GM19240 (cell line): ENCODE results near the gene MED26.
"Not testable (repeated sequence)": the region's sequence is repeated elsewhere in the genome, so short reads cannot be mapped to it uniquely, and the experiment has no call there.

Experiments
- DNase-seq: peaks from one replicate; pipeline ENCODE4 v3.0.0; 2011; ENCODE audit warnings: low spot score; ENCODE audit not compliant: insufficient read length

MED26 gene, protein sequence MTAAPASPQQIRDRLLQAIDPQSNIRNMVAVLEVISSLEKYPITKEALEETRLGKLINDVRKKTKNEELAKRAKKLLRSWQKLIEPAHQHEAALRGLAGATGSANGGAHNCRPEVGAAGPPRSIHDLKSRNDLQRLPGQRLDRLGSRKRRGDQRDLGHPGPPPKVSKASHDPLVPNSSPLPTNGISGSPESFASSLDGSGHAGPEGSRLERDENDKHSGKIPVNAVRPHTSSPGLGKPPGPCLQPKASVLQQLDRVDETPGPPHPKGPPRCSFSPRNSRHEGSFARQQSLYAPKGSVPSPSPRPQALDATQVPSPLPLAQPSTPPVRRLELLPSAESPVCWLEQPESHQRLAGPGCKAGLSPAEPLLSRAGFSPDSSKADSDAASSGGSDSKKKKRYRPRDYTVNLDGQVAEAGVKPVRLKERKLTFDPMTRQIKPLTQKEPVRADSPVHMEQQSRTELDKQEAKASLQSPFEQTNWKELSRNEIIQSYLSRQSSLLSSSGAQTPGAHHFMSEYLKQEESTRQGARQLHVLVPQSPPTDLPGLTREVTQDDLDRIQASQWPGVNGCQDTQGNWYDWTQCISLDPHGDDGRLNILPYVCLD

DNA sequence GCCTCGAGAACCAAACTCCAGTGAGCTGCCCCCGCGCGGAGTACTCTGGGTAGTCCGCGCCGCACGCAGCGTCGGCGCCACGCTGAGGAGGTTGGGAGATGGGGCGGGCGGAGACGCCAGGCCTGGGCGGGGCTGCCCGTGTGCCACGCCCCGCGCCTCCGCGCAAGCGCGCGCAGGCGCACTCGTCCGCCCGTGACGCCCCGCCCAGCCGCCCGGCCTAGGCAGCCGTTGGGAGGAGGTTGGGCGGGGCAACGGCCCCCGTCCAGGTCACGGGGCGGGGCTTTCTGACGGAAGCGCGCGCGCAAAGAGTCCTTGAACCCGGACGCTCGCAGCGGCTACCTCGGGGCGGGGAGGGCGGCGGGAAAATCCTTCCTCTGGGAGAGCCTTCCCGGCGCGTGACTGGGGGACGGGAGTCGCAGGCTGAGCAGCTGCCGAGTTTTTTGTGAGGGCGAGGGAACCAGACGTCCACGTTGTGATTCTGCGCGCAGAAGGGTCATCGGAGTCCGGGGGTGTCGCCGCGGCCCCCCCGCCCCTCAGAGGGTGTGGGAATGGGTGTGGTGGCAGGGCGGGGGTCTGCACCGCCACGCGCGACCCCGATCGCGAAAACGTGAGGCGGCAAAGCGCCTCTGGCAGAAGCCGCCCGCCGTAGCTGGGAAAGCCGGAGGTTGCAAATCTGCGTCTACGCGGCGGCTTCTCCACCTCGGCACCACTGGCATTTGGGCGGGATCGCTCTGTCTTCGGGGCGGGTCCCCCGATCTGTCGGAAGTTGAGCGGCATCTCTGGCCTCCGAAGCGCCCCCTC is at the start of gene MED26:
Gene MED26, minus strand, starts transcription at position 22 of the 801 bp plus-strand sequence. CDS start 261 bp downstream, outside the sequence.
- DNase-seq: peak; percentile 79

DNA sequence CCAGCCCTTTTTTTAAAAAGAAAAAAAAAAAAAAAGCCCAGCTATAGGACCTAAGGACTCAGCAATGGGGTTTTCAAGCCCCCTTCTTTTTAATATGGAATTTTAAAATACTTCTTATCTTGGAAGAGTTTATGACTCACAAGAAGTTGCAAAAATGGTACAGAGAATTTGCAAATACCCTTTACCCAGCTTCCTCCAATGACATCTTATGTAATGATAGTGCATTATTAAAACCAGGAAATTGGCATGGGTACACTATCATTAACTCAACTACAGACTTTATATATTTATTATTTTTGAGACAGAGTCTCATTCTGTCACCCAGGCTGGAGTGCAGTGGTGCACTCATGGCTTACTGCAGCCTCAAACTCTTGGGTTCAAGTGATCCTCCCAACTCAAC is 49.1 kb upstream of the MED26 start:
- DNase-seq: no peak

DNA sequence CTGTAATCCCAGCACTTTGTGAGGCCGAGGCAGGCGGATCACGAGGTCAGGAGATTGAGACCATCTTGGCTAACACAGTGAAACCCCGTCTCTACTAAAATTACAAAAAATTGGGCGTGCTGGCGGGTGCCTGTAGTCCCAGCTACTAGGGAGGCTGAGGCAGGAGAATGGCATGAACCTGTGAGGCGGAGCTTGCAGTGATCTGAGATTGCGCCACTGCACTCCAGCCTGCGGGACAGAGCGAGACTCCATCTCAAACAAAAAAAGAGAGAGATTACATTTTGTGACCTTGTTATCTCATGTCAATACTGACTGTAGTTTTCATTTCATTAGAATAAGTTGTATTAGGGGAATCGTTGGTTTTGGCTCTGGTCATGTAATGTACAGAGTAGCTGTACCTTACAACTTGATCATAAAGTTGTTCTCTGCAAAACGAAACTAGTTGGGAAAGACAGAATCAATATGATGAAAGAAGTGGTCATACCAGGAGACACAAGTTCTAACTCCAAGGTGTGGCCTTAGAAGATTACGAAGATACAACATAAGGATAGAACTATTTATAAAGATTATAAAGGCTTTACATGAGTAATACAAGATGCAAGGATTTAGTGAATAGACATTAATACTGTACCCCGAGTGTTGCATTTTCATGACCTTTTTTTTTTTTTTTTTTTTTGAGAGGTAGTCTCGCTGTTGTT is 48.2 kb upstream of the MED26 start:
- DNase-seq: no peak

DNA sequence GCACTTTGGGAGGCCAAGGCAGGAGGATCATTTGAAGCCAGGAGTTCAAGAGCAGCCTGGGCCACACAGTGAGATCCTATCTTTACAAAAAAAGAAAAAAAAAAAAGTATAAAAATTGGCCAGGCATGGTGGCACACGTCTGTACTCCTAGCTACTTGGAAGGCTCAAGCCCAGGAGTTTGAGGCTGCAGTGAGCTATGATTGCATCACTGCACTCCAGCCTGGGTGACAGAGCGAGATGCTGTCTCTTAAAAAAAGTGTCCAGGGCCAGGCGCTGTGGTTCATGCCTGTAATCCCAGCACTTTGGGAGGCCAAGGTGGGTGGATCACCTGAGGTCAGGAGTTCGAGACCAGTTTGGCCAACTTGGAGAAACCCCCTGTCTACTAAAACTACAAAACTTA is 45.8 kb upstream of the MED26 start:
- DNase-seq: not testable (repeated sequence)

DNA sequence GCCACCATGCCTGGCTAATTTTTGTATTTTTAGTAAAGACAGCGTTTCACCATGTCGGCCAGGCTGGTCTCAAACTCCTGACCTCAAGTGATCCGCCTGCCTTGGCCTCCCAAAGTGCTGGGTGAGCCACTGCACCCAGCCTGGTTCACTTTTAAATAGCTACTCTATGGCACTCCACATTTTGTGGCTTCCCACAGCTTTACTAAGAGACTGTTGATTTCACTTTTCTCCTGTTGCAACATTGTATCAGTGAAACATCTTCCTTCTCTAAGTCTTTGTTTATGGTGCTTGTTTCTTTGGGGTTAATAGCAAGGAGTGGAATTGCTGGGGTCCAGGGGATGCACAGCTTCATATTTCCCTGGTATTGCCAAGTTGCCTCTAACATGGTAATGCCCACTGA is 45.2 kb upstream of the MED26 start:
- DNase-seq: no peak

DNA sequence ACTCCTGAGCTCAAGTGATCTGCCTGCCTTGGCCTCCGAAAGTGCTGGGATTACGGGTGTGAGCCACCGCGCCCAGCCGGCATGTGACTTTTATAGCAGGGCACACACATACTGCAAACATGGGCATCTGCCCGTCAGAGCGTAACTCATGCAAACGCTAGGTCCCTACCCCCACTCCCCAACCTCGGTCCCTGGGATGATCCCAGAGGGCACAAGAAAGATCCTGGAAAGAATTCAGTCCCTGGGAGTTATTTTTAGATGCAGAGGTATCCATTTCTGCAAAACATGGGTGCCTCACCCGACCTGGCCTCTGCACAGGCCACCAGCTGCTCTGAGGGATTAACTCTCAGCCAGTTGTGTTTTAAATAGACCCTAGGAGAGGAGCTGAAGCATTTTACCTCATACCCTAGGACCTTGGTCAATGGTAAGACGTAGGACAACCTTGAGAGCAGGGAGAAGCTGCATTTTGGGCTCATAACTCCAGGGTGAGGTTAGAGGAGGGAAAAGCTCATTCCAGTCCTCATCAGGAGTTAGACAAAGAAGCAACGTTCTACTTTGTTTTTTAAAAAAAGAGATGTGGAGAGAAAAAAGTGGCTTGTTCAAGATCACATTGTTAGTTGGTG is 43.8 kb upstream of the MED26 start:
- DNase-seq: no peak

DNA sequence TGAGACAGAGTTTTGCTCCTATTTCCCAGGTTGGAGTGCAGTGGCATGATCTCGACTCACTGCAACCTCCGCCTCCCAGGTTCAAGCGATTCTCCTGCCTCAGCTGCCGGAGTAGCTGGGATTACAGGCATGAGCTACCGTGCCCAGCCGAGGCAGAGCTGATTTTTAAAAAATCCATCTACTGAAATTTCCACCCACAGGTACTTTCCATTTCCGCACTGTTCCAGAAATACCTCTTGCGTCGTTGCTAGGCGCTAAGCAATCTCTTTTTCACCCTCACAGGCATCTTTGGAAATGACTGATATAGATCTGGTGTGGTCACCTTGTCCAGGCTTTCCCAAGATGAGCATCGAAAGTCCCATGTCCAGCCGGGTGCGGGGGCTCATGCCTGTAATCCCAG is 42.3 kb upstream of the MED26 start:
- DNase-seq: no peak

DNA sequence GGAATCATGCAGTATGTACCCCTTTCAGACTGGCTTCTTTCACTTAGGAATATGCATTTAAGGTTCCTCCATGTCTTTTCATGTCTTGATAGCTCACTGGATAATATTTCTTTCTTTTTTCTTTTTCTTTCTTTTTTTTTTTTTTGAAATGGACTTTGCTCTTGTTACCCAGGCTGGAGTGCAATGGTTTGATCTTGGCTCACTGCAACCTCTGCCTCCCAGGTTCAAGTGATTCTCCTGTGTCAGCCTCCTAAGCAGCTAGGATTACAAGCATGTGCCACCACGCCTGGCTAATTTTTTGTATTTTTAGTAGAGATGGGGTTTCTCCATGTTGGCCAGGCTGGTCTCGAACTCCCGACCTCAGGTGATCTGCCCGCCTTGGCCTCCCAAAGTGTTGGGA is 40.7 kb upstream of the MED26 start:
- DNase-seq: not testable (repeated sequence)

DNA sequence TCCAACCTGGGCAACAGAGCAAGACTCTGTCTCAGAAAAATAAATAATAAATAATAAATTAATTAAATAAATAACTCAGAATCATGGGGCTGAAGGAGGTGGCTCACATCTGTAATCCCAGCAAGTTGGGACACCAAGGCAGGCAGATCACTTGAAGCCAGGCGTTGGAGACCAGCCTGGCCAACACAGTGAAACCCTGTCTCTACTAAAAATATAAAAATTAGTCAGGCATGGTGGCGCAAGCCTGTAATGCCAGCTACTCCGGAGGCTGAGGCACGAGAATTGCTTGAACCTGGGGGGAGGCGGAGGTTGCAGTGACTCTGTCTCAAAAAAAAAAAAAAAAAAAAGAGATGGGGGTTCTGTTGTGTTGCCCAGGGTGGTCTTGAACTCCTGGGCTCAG is 40.2 kb upstream of the MED26 start:
- DNase-seq: no peak

DNA sequence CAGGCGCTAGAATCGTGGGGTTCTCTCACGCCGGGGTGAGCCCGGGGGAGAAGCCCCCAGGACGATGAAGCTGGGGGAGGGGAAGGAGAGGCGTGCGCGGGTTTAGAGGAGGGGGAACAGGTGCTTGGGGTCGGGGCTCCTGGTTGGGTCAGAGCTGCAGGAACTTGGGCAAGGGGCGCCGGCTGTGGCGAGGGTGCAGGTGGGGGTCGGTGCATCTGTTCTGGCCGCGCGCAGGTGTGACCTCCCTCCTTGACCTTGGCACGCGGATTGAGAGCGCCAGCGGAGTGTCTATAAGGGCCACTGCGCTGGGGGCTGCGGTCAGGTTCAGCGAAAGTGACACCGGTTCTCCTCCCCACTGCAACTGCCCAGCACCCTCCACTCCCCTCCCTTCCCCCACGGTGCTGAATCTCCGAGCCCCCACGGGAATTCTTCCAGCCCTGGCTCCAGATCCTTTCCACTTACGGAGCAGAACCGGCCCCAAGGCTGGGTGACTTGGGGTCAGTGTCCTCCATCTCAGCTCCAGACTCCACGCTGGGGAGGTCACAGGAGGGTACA is 33.6 kb upstream of the MED26 start:
- no peak for DNase-seq

DNA sequence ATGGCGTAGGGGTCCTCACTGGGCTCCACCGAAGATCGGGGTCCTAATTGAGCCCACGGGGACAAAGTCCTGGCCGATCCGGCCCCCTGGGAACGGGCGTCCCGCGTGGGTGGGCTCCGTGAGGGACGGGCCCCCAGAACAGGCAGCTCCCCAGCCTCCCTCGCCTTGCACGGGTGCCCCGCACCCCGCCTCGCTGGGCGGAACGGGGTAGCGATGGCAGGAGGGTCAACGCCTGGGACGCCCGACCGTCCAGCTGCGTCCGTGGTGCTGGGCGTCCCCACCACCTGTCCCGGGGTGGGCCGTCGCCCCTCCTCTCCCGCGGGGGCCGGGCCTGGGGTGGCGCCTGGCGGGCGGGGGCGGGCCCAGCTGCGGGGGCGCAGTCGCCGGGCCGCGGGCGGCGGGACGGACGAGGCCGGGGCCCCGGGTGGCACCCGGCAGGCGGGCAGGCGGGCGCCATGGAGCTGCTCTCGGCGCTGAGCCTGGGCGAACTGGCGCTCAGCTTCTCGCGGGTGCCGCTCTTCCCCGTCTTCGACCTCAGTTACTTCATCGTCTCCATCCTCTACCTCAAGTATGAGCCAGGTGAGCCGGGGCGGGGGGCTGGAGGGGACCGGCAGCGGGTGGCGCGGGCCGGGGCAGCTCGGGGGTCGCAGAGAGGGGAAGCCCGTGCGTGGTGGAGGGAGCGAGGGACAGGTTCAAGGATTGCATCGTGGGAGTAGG is 32.9 kb upstream of the MED26 start, which contains the start of gene TMEM38A:
Gene TMEM38A, plus strand, starts transcription at position 377 of the 717 bp plus-strand sequence. Its CDS starts 79 bp downstream, at position 456.
- no peak for DNase-seq

DNA sequence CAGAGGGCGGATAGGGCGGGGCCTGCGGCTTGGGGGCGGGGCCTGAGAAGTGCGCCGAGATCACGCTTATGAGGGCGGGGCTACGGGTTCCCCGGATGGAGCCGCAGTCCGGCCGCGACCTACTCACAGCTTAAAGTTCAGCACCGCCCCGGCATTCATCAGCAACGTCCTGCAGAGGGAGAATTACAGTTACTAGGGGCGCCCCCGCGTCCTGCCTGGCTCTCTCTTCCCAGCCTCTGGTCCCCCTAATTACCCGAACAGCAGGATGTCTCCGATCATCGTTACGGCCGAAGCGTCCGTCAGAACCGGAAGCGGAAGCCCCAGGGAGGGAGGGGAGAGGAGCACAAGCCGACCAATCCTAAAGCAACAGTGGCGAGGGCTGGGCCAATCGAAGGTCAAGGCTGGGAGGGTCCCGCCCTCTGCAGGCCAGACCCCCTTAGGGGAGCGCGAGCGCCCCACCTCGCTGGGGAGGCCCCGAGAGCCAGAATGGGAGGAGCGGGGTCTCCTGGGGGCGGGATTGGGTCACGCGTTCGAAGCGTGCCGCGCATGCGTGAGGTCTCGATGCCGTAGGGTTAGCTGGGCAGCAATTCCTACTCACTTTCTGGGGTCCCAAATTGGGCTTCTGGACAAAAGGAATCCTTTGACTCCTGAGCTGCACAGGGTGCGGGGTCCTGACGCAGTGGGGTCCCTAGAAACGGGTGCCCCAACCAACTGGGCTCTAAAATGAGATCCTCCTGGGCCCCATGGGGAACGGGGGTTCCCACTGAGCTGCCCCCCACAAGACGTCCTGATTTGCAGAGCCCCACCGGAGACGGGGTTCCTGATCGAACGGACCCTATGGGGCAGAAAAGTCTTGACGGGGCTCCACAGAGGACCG is 32.1 kb upstream of the MED26 start, which contains the start of gene SMIM7:
Gene SMIM7, minus strand, starts transcription at position 313 of the 877 bp plus-strand sequence. Its CDS starts 34 bp downstream, at position 279.
- peak; percentile 93 for DNase-seq

DNA sequence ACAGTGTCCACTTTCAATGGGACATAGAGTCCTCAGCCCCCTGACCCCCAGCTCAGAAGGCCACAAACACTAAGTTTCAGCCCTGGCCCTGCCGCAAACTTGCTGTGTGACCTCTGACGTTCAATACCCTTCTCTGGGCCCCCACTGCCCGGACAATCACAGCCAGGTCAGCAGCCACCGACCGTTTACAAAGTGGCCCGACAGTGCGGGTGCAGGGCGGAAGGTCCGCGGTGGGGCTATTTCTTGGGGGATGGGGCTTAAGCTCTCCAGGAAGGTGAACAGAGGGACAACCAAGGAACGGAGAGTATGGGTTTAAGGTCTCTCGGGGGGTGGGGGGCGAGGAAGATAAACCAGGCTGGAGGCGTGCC is 31.4 kb upstream of the MED26 start:
- no peak for DNase-seq

DNA sequence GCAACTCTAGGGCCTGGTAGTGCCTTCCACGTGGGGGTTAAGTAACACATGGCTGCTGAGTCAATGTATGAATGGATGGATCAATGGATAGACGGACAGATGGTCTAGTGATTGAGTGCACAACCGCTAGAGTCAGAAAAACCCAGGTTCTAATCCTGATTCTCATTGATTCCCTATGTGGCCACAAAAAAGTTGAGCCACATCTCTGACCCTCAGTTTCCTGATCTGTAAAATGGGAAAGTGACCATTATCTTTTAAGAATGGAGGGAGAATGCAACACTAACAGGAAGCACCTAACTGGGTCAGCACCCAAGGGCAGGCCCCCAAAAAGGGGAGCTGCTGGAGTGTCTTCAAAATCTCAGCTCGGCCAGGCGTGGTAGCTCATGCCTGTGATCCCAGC is 29.4 kb upstream of the MED26 start:
- DNase-seq: no peak

DNA sequence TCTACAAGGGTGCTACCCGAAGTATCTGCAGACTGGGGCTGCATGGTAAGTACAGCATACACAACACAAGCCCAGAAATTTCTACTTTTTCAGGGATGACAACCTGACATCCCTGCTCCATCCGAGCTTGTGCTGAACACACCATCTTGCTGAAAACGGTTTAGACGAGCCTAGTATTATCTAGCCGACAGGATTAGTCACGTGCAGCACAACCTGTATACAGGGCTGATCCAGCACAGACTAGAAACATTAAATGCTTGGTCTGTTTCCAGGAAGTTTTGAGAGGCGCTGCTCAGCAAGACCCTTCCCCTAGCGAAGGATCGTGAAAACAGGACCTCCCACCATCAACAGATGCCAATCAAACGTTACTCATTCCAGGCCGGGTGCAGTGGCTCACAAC is 27.7 kb upstream of the MED26 start:
- no peak for DNase-seq

DNA sequence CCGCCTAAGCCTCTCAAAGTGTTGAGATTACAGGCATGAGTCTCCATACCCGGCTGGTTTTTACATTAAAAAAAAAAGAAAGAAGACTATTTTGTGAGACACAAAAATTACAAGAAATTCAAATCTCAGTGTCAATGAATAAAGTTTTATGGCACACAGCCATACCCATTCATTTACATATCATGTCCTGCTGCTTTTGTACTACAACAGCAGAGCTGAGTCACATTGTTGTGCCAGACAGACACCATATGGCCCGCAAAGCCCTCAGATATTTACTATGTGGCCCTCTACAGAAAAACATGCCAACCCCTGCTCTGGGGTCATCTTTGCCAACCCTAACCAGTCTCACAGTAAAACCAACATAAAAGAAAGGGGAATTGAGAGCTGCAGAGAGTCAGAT is 26.6 kb upstream of the MED26 start:
- no peak for DNase-seq

DNA sequence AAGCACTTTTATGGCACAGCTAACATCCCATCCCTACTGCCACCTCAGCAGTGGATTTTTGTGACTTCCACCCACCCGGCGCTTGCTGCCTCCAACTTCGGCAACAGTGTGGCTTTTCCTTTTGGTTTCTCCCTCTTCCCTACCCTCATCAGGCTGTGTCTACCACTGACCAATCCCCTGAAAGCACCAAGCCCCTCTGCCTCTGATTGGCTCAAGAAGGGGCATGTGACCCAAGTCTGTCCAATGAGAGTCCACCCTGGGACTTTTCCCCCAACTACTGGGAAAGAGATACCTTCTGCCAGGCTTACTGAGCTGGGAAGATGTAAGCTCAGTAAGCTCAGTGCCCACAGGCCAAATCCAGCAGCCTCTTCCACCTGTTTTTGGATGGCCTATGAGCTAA is 26.1 kb upstream of the MED26 start:
- no peak for DNase-seq

DNA sequence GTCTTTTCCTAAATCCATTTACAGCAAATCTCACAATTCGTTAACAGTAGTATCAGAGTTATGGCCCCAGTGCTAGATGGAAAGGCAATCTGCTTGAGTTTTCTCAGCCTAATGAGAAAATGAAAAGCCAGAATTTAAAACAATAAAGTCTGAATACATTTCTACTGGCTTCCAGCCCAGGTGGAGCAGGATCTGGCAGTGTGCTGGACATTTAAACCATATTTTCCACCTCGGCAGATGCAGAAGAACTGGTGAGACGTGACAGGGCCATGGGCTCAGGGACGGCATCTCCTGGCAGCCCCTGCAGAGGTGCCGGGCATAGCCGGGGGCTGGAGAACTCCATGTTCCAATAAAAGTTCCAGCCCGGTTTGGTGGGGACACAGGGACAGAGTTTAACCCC is 24.9 kb upstream of the MED26 start:
- no peak for DNase-seq
